GM12873 (cell line): Measurements from ENCODE around the gene CLMP.

ENCODE experiments used
- TF ChIP-seq, protein P1 (sequence below): IDR thresholded peaks from 2 replicates; pipeline ENCODE4 v1.5.1; 2012; ENCODE audit warnings: low read depth, mild to moderate bottlenecking, moderate library complexity, low read length, control low read depth; ENCODE audit not compliant: insufficient read depth; ENCODE audit errors: missing control alignments

Gene CLMP

DNA sequence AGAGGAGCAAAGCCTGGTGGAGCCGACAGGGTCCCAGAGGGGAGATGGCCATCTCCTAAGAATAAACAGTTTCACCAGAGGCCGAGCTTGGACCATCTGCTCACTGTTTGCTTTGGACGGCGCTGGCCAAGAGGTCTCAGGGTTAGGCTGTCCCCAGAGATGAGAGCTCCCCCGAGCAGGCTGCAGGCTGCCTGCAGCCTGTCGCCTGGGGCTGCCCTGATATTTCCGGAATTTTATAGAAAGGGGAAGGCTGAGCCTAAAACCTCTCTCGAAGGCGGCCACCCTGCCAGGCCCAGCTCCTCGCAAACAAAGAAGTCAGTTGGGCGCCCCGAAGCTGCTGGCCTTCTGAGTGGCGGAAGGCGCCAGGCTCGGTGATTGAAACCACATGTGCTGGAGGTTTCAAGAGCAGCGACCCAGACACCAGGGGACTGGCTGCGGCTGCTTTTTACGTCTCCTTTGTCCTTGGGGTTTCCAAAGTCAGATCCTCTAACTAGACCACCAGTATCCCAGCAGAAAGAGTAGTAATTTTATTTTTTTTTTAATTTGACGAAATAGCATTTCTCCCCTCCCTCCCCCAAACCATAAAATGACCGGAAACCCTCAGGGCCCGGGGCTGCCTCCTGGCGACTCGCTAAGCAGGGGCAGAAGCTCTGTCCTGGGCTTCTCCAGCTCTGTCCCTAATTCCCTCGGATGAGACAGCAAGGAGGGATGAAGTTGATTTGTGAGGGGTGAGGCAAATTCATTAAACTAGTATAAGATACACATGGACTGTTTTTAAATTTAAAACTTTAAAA lies 57.4 kb downstream of the CLMP start:
- TF ChIP-seq, protein P1, sequence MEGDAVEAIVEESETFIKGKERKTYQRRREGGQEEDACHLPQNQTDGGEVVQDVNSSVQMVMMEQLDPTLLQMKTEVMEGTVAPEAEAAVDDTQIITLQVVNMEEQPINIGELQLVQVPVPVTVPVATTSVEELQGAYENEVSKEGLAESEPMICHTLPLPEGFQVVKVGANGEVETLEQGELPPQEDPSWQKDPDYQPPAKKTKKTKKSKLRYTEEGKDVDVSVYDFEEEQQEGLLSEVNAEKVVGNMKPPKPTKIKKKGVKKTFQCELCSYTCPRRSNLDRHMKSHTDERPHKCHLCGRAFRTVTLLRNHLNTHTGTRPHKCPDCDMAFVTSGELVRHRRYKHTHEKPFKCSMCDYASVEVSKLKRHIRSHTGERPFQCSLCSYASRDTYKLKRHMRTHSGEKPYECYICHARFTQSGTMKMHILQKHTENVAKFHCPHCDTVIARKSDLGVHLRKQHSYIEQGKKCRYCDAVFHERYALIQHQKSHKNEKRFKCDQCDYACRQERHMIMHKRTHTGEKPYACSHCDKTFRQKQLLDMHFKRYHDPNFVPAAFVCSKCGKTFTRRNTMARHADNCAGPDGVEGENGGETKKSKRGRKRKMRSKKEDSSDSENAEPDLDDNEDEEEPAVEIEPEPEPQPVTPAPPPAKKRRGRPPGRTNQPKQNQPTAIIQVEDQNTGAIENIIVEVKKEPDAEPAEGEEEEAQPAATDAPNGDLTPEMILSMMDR = no peak

DNA sequence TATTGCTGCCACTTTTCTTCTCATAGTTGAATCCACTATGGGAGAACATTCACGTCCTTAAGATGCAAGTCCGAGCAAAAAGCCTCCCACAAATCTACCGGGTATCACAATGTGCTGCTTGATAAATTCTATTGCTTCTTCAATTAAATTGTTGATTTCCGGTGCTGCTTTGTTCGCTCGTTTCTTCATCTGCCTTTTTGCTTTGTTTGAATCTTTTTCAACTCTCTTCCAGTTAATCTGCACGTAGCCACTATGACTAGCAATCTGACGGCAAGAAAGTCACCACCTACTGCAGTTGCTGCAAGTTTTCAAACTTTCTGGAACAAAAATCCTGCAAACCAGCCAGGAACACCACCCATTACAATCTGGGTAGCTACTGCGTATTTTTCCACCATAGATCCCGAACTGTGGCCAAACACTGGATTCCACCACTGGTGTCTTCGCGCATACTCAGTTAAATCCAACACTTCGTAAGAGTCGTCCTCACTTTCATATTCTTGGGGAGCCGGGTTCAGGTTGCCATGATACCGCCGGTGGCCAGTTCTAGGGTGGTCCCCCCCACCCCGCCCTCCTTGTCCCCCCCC lies 59.1 kb downstream of the CLMP start:
- TF ChIP-seq, protein P1 = no peak

DNA sequence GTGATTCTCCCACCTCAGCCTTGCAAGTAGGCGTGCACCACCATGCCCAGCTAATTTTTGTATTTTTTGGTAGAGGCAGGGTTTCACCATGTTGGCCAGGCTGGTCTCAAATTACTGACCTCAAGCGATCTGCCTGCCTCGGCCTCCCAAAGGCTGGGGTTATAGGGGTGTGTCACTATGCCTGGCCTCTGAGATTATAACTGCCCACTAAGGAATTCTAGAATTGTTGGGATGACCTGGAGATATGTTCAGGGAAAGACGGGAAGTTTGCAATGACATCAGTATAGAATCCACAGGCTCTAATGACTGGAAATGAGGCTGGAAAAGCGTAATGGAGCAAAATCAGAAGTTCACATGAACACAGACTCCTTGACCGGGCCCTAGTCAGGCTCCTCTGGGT lies 62.2 kb downstream of the CLMP start:
- TF ChIP-seq, protein P1 = no peak

DNA sequence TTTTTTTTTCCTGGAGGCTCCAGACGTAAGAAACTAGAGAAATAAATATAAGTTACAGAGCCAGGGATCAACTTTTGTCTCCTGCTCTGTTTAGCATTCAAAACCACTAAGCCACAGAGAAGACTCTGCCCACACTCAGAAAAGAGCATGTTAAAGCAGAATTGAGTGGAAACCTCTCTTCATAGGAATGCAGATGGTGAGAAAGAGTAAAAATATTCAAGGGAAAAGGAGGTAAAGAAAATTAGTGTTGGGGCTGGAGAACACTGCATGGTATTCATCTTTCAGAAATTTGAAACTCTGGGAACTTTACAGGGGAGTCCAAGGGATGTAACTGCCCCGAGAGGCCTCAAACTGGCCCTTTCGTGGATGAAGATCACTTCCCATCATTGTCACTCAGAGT lies 65.1 kb downstream of the CLMP start:
- TF ChIP-seq, protein P1 = no peak

DNA sequence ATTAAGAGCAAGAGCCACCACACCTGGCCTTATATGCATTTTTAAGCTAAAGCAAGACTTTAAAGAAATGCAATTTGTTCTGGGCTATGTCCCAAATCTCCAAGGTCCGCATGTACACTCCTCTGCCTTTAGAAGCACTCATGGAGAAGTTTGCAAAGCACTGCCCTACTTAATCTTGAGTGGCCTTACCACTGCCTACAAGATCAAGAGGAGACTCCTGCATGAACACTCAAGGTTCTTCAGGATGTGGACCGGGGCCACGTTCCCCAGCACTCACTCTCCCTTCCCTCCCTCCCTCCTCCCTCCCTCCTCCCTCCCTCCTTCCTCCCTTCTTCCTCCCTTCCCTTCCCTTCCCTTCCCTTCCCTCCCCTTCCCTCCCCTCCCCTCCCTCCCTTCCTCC lies 69.9 kb downstream of the CLMP start:
- TF ChIP-seq, protein P1 = no peak

DNA sequence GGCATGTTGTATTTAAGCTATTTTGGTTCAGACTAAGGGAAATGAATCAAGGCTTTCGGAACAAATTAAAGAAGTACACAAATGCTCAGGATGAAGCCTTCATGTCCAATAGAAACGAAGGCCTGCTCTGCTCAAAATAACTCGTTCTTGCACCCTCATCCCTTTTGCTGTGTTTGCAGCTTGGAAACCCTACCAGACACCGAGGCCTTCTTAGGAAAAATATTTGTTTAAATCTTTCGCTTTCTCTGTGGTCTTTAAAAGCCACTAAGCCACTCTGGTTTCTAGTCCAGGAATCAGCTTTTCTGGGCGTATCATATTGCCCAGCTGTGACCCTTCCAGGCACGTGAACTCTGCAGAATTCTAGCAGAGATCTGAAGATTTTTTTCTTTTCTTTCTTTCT lies 72.2 kb downstream of the CLMP start:
- TF ChIP-seq, protein P1 = no peak

DNA sequence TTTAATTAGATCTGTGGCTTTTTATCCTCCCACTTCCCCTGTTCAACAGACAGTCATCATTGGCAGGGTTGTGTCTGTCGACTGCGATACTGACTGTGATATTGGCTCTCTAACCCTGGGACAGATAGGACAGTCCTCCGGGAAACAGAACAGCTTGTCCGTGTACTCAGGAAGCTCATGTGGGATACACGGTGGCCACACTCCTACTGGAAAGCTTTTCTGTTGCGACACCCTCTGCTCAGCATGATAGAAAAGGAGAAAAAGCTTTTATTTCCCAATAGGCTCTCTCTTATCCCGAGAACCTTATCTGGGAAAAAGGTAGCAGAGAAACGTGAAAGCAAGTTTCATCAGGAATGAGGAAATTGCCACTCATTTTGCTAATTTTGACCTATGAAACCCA lies 72.7 kb downstream of the CLMP start:
- TF ChIP-seq, protein P1 = no peak
